ENCODE data around the gene PTER. TPM values are rescaled to one million over a fixed set of nuclear protein-coding genes. Genes with fewer than 3 reads are reported as not detected.

Gene PTER
- total RNA-seq, 1 donor from 2014 or later, result 2.6 TPM

- peak; percentile 62 for TF ChIP-seq CTCF (IDR thresholded peaks at IDR 0.05)
- Mint-ChIP-seq H3K27me3 (ENCODE audit: unreplicated experiment) (peaks cover 34% of the 10 kb centered on the region), H3K4me3 (ENCODE audit: unreplicated experiment) (no peak overlapping the region), H3K36me3 (ENCODE audit: unreplicated experiment) (no peaks in the 10 kb centered on the region), H3K9me3 (ENCODE audit: unreplicated experiment) (no peaks in the 10 kb centered on the region), H3K27ac (ENCODE audit: unreplicated experiment) (no peak overlapping the region), H3K4me1 (ENCODE audit: unreplicated experiment) (peaks cover 1% of the 10 kb centered on the region)
- DNase-seq (ENCODE audit: extremely low spot score, unreplicated experiment), result no peak
Measured at GRCh38 chr10:16545116-16545736, 108.4 kb downstream of the PTER start.

DNA sequence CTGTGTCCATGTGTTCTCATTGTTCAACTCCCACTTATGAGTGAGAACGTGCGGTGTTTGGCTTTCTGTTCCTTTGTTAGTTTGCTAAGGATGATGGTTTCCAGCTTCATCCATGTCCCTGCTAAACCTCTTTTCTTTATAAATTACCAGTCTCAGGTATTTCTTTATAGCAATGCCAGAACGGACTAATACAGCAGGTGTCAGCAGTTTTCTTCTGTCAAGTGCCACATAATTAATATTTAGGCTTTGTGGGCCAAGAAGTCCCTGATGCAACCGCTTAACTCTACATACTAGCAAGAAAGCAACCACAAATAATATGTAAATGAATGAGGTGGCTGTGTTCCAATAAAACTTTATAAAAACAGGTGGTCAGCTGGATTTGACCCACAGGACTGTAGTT lies 111.2 kb downstream of the PTER start:
- Mint-ChIP-seq H3K4me3 (ENCODE audit: unreplicated experiment) (no peak overlapping the region), H3K36me3 (ENCODE audit: unreplicated experiment) (no peaks in the 10 kb centered on the region), H3K4me1 (ENCODE audit: unreplicated experiment) (peaks cover 1% of the 10 kb centered on the region), H3K27ac (ENCODE audit: unreplicated experiment) (no peak overlapping the region), H3K27me3 (ENCODE audit: unreplicated experiment) (peaks cover 27% of the 10 kb centered on the region), H3K9me3 (ENCODE audit: unreplicated experiment) (no peaks in the 10 kb centered on the region)
- DNase-seq (ENCODE audit: extremely low spot score, unreplicated experiment), result no peak
- TF ChIP-seq CTCF (IDR thresholded peaks at IDR 0.05), result no peak

- Mint-ChIP-seq H3K4me3 (ENCODE audit: unreplicated experiment) (no peak overlapping the region), H3K27me3 (ENCODE audit: unreplicated experiment) (peaks cover 55% of the 10 kb centered on the region), H3K9me3 (ENCODE audit: unreplicated experiment) (peaks cover 5% of the 10 kb centered on the region), H3K27ac (ENCODE audit: unreplicated experiment) (no peak overlapping the region), H3K36me3 (ENCODE audit: unreplicated experiment) (no peaks in the 10 kb centered on the region), H3K4me1 (ENCODE audit: unreplicated experiment) (no peaks in the 10 kb centered on the region)
- no peak for DNase-seq (ENCODE audit: extremely low spot score, unreplicated experiment)
- no peak for TF ChIP-seq CTCF (IDR thresholded peaks at IDR 0.05)
Measured at GRCh38 chr10:16559236-16559773, 122.5 kb downstream of the PTER start.

DNA sequence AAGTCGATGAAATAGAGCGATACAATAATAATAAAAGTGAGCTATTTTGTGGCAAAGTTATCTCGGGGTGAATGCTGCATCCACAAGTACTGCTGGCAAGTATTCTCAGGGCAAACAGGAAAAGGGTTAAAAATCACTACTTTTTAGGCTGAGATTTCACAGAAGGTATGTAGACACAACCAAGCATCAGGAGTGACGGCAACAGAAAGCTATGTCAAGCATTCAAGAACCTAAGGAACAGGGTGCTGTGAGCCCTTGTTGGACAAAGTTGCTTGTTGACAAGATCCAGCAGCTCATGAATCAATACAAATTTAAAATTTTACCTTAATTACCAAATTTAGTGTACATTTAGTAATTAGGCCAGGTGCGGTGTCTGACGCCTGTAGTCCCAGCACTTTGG lies 126.1 kb downstream of the PTER start:
- H3K4me1 Mint-ChIP-seq (ENCODE audit: unreplicated experiment), result peaks cover 5% of the 10 kb centered on the region
- H3K36me3 Mint-ChIP-seq (ENCODE audit: unreplicated experiment), result no peaks in the 10 kb centered on the region
- peaks cover 5% of the 10 kb centered on the region for H3K9me3 Mint-ChIP-seq (ENCODE audit: unreplicated experiment)
- H3K27ac Mint-ChIP-seq (ENCODE audit: unreplicated experiment), result no peak overlapping the region
- no peak for TF ChIP-seq CTCF (IDR thresholded peaks at IDR 0.05)
- no peak overlapping the region for H3K4me3 Mint-ChIP-seq (ENCODE audit: unreplicated experiment)
- peaks cover 37% of the 10 kb centered on the region for H3K27me3 Mint-ChIP-seq (ENCODE audit: unreplicated experiment)
- DNase-seq (ENCODE audit: extremely low spot score, unreplicated experiment), result no peak

Other genes with a start within 250 kb of the PTER start
- gene C1QL3, start 84.9 kb downstream of the PTER start, total RNA-seq, result not detected in 2 replicates

All from osteocyte (in vitro differentiated cells).